ENCODE results near the gene PTTG1IP2. TPM values are rescaled to one million over a fixed set of nuclear protein-coding genes. Genes with fewer than 3 reads are reported as not detected.

PTTG1IP2 gene
- total RNA-seq, 1 experiment from 2014 or later = not detected

DNA sequence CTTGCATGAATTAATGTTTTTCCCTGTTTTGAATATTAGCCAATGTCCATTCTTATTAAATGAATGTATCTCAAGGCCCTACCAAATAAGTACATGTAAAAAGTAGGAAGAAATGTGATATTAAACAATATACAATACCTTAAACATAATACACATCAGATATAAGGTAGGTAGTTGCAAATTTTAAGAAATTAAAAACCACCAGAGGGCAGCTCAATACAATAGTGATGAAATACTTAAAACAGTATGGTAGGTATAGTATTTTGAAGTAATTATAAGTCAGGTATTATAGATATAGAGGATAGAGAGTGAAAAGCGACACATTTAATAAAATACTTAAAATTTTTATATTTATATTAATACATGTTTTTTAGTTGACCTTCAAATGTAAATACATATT lies 83.1 kb downstream of the PTTG1IP2 start:
- DNase-seq (ENCODE audit: low read depth) = peak; percentile 15

DNA sequence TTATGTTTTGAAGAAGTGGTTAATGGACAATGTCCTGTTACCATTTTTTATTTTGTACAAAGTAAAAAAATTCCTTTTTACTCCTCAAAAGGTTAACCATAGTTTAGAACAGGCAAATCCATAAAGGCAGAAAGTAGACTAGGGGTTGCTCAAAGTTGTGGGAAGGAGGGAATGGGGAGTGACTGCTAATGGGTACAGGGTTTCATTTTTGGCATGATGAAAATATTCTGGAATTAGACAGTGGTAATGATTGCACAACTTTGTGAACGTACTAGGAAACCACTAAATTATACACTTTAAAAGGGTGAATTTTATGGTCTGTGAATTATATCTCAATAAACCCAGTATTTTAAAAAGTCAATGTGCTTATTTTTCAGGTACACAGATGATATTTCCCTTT lies 91.3 kb downstream of the PTTG1IP2 start:
- DNase-seq (ENCODE audit: low read depth) = no peak

Other genes with a start within 250 kb of the PTTG1IP2 start
- gene CFAP69, start 224.5 kb upstream of the PTTG1IP2 start, total RNA-seq (2014; rRNA removed; shearing (Covaris generic)) = 2.3 and 2.5 TPM in 2 replicates
- not detected in 2 replicates for gene FAM237B, start 148.3 kb upstream of the PTTG1IP2 start, total RNA-seq (2014; rRNA removed; shearing (Covaris generic))
- 15.1 and 15.5 TPM in 2 replicates for gene GTPBP10, start 122.9 kb upstream of the PTTG1IP2 start, total RNA-seq (2014; rRNA removed; shearing (Covaris generic))
- gene CLDN12, start 66.2 kb upstream of the PTTG1IP2 start, total RNA-seq (2014; rRNA removed; shearing (Covaris generic)) = 27.5 and 43.9 TPM in 2 replicates
- 6.9 and 8.1 TPM in 2 replicates for gene CDK14, start 126.7 kb downstream of the PTTG1IP2 start, total RNA-seq (2014; rRNA removed; shearing (Covaris generic))